OCI-LY7 (cell line): Measurements from ENCODE around the gene PLEKHG4B. TPM values are rescaled to one million over a fixed set of nuclear protein-coding genes. Genes with fewer than 3 reads are reported as not detected.

Experiments used
- BruUV-seq: library from RNA; stranded (reverse); fragments of 400-500 nt; replicated peaks from 2 replicates; lab custom pipeline; 2021; lab: Mats Ljungman, UMichigan
- CTCF ChIA-PET: fragments of 300-600 bp; sonication (Branson Sonifier 250); formaldehyde crosslinking; loops from one replicate; lab custom pipeline; 2022; ENCODE audit warnings: antibody characterized with exemption; ENCODE audit not compliant: unreplicated experiment; lab: Charles Lee
- POLR2A ChIA-PET: fragments of 300-600 bp; sonication (Branson Sonifier 250); formaldehyde crosslinking; loops from one replicate; lab custom pipeline; 2022; ENCODE audit warnings: antibody characterized with exemption; lab: Charles Lee
- DNase-seq: peaks from one replicate; pipeline ENCODE4 v3.0.0-alpha.2; 2015; ENCODE audit warnings: low spot score
- H2AFZ ChIP-seq: fragments of 200-600 bp; sonication (generic), shearing (Covaris generic); 2 replicates; pipeline ENCODE4 v1.6.1; 2014; ENCODE audit warnings: mild to moderate bottlenecking, antibody characterized with exemption, low read length, moderate library complexity
- H3K27ac ChIP-seq: fragments of 200-600 bp; sonication (generic); 2 replicates; pipeline ENCODE4 v1.5.1; 2014; ENCODE audit warnings: mixed run types, low read depth, mild to moderate bottlenecking, moderate library complexity, low read length, inconsistent platforms; ENCODE audit not compliant: poor library complexity, severe bottlenecking
- H3K36me3 ChIP-seq: fragments of 200-600 bp; sonication (generic); 2 replicates; pipeline ENCODE4 v1.6.1; 2014; ENCODE audit warnings: mild to moderate bottlenecking, antibody characterized with exemption, low read length, moderate library complexity, mixed read lengths; ENCODE audit not compliant: insufficient read depth
- H3K4me1 ChIP-seq: fragments of 200-600 bp; sonication (generic); 2 replicates; pipeline ENCODE4 v1.5.1; 2014; ENCODE audit warnings: mild to moderate bottlenecking, low read length; ENCODE audit not compliant: insufficient read depth, poor library complexity, severe bottlenecking
- H3K4me2 ChIP-seq: fragments of 200-600 bp; sonication (generic); 2 replicates; pipeline ENCODE4 v1.6.1; 2014; ENCODE audit warnings: mild to moderate bottlenecking, low read length
- H3K4me3 ChIP-seq: fragments of 200-600 bp; sonication (generic); 2 replicates; pipeline ENCODE4 v1.5.1; 2014; ENCODE audit warnings: mild to moderate bottlenecking, low read depth, low read length; ENCODE audit not compliant: poor library complexity, severe bottlenecking
- H3K79me2 ChIP-seq: fragments of 200-600 bp; sonication (generic); 2 replicates; pipeline ENCODE4 v1.6.1; 2016; ENCODE audit warnings: low read depth, mild to moderate bottlenecking, low read length, moderate library complexity, mixed read lengths; ENCODE audit not compliant: insufficient read depth
- H3K9me2 ChIP-seq: fragments of 200-600 bp; sonication (generic); 2 replicates; pipeline ENCODE4 v1.6.1; 2016; ENCODE audit warnings: mild to moderate bottlenecking, low read length, mixed read lengths; ENCODE audit not compliant: insufficient read depth
- H3K9me3 ChIP-seq: fragments of 200-600 bp; sonication (generic); 2 replicates; pipeline ENCODE4 v1.6.1; 2014; ENCODE audit warnings: mild to moderate bottlenecking, mixed run types, low read length, mixed read lengths
- H4K20me1 ChIP-seq: fragments of 200-600 bp; sonication (generic); 2 replicates; pipeline ENCODE4 v1.6.1; 2014; ENCODE audit warnings: mild to moderate bottlenecking, antibody characterized with exemption, low read length, moderate library complexity, mixed read lengths; ENCODE audit not compliant: insufficient read depth
- EZH2phosphoT487 ChIP-seq: fragments of 200-600 bp; sonication (generic); IDR thresholded peaks from 2 replicates; pipeline ENCODE4 v1.6.1; 2018; ENCODE audit warnings: low read depth, borderline replicate concordance, mild to moderate bottlenecking, mixed run types, antibody characterized with exemption, low read length, moderate library complexity, mixed read lengths
- intact Hi-C: fragments of 100-400 bp; cut with micrococcal nuclease; formaldehyde crosslinking; loops from one replicate; pipeline ENCODE4 v1.10.0; 2022; ENCODE audit not compliant: unreplicated experiment
- total RNA-seq, 2 experiments: library from RNA; depleted of rRNA in 1 of 2; stranded (reverse); fragments of >200 nt in 1 of 2; shearing (Covaris generic) in 1 of 2; gene quantifications; 2 replicates each; pipeline ENCODE4 v1.2.3, GENCODE V29; 2014 to 2022
- TF ChIP-seq, protein P1 (sequence below): fragments of 200-600 bp; sonication (generic); conservative IDR thresholded peaks from 2 replicates; pipeline ENCODE4 v1.5.1; 2014; ENCODE audit warnings: mild to moderate bottlenecking, antibody characterized with exemption, low read length, moderate library complexity, mixed read lengths

PLEKHG4B gene
- total RNA-seq, 2 experiments from 2014 or later: 0.30 to 0.41 TPM

DNA sequence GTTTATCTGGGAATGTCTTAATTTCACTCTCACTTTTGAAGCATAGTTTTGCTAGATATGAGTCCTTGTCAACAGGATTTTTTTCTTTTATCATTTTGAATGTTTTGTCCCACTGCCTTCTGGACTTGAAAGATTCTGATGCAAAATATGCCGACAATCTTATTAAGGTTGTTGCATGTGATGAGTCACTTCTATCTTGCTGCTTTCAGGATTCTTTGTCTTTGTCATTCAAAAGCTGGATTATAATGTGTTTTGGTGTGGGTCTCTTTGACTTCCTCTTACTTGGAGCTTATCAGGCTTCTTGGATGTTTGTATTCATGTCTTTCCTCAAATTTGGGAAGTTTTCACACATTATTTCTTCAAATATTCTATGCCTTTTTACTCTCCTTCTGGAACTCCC is 33.8 kb downstream of the PLEKHG4B start:
- CTCF ChIA-PET: no interaction called here

DNA sequence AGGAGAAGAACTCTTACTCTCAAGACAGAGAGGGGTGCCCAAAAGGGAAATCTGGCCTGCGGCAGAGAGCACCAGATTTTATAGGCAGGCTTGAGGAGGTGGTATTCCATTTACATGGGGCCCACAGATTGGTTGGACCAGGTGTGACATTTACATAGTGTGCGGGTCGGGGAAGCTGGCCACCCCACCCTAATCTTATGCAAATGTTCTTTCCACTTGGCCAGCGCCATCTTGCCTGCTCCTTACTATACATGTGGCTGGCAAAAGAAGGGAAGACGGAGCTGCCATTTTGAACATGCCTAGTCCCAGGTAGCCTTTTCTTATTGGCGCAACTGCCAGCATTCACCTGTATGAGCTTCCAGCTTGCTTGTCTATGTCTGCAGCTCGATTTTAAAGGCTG is 34.8 kb downstream of the PLEKHG4B start:
- Histone ChIP-seq H3K4me3 (no peak overlapping the region), H3K4me1 (no peaks in the 10 kb centered on the region), H3K9me2 (no peaks in the 10 kb centered on the region), H2AFZ (no peak overlapping the region), H3K27ac (no peak overlapping the region), H4K20me1 (no peaks in the 10 kb centered on the region), H3K79me2 (no peaks in the 10 kb centered on the region), H3K4me2 (no peak overlapping the region), H3K9me3 (peaks cover 2% of the 10 kb centered on the region; the same call in 1 of the 2 replicates), H3K36me3 (no peaks in the 10 kb centered on the region)
- intact Hi-C loops: no loop called here
- CTCF ChIA-PET: no interaction called here
- TF ChIP-seq EZH2phosphoT487: no peak
- TF ChIP-seq, protein P1, sequence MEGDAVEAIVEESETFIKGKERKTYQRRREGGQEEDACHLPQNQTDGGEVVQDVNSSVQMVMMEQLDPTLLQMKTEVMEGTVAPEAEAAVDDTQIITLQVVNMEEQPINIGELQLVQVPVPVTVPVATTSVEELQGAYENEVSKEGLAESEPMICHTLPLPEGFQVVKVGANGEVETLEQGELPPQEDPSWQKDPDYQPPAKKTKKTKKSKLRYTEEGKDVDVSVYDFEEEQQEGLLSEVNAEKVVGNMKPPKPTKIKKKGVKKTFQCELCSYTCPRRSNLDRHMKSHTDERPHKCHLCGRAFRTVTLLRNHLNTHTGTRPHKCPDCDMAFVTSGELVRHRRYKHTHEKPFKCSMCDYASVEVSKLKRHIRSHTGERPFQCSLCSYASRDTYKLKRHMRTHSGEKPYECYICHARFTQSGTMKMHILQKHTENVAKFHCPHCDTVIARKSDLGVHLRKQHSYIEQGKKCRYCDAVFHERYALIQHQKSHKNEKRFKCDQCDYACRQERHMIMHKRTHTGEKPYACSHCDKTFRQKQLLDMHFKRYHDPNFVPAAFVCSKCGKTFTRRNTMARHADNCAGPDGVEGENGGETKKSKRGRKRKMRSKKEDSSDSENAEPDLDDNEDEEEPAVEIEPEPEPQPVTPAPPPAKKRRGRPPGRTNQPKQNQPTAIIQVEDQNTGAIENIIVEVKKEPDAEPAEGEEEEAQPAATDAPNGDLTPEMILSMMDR: no peak
- POLR2A ChIA-PET: no interaction called here
- DNase-seq: no peak
- no TSS peak for BruUV-seq

More for the DNA sequence above, 33.8 kb downstream of the PLEKHG4B start:
- H4K20me1 ChIP-seq: no peaks in the 10 kb centered on the region
- no peaks in the 10 kb centered on the region for H3K79me2 ChIP-seq
- no peak overlapping the region for H3K4me3 ChIP-seq
- intact Hi-C loops: no loop called here
- no peak overlapping the region for H3K4me2 ChIP-seq
- H3K9me3 ChIP-seq: peaks cover 8% of the 10 kb centered on the region; the same call in 1 of the 2 replicates
- TF ChIP-seq, protein P1: no peak
- TF ChIP-seq EZH2phosphoT487: no peak
- no peaks in the 10 kb centered on the region for H3K4me1 ChIP-seq
- DNase-seq: no peak
- no peaks in the 10 kb centered on the region for H3K9me2 ChIP-seq
- H3K27ac ChIP-seq: no peak overlapping the region
- no peaks in the 10 kb centered on the region for H3K36me3 ChIP-seq
- H2AFZ ChIP-seq: no peak overlapping the region
- no TSS peak for BruUV-seq
- POLR2A ChIA-PET: interaction anchor here (1.2 kb wide), 1 partner anchor 58 kb away, joined by 3 read pairs; no protein-coding TSS in a partner anchor

DNA sequence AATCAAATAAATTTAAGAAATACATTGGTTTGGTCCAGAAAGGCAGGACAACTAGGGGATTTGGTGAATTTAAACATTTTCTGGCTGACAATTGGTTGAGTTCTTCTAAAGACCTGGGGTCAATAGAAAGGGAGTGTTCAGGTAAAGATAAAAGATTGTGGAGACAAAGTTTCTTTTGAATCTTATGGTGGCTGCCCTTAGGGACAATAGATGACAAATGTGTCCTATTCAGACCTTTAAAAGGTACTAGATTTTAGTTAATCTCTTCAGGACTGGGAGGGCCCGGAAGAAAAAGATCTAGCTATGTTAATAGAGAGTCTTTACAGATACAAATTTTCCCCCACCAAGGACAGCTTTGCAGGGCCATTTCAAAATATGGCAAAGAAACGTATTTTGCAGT is 35.9 kb downstream of the PLEKHG4B start:
- no TSS peak for BruUV-seq
- TF ChIP-seq, protein P1: no peak
- no peak for TF ChIP-seq EZH2phosphoT487
- Histone ChIP-seq H3K4me3 (no peak overlapping the region), H3K9me3 (no peaks in the 10 kb centered on the region), H3K27ac (no peak overlapping the region), H4K20me1 (no peaks in the 10 kb centered on the region), H3K4me1 (no peaks in the 10 kb centered on the region), H3K9me2 (no peaks in the 10 kb centered on the region), H3K36me3 (no peaks in the 10 kb centered on the region), H2AFZ (no peak overlapping the region), H3K79me2 (no peaks in the 10 kb centered on the region), H3K4me2 (no peak overlapping the region)
- POLR2A ChIA-PET: interaction anchor here (0.7 kb wide), 1 partner anchor 11 kb away, joined by 5 read pairs; no protein-coding TSS in a partner anchor
- intact Hi-C loops: no loop called here
- DNase-seq: no peak
- CTCF ChIA-PET: no interaction called here
